PC-3 (cell line): Measurements from ENCODE around the gene C10orf71. TPM values are rescaled to one million over a fixed set of nuclear protein-coding genes. Genes with fewer than 3 reads are reported as not detected.

Experiments used
- ATAC-seq: fragments of 200-7000 bp; cut with Tn5 transposase; 2 replicates; pipeline ENCODE4 v1.9.1; 2020; ENCODE audit warnings: mild to moderate bottlenecking, moderate library complexity
- BruUV-seq: library from RNA; stranded (reverse); fragments of 400-500 nt; replicated peaks from 2 replicates; lab custom pipeline; 2021; lab: Mats Ljungman, UMichigan
- CTCF ChIA-PET: fragments of 300-600 bp; sonication (Branson Sonifier 250); formaldehyde crosslinking; loops from one replicate; lab custom pipeline; 2022; ENCODE audit warnings: antibody characterized with exemption; lab: Charles Lee
- POLR2A ChIA-PET: fragments of 300-600 bp; sonication (Branson Sonifier 250); formaldehyde crosslinking; loops from one replicate; lab custom pipeline; 2022; ENCODE audit warnings: antibody characterized with exemption; ENCODE audit not compliant: unreplicated experiment; lab: Charles Lee
- DNase-seq: peaks from one replicate; pipeline ENCODE4 v3.0.0-alpha.2; 2015
- H2AFZ ChIP-seq: fragments of 300-600 bp; sonication (generic); 2 replicates; pipeline ENCODE4 v1.6.0; 2016; ENCODE audit warnings: antibody characterized with exemption, low read length
- H3F3A ChIP-seq: fragments of 300-600 bp; sonication (generic); one replicate; pipeline ENCODE4 v1.6.0; 2017; ENCODE audit warnings: antibody characterized with exemption, low read length, control low read depth, mild to moderate bottlenecking; ENCODE audit not compliant: unreplicated experiment
- H3K27ac ChIP-seq: fragments of 300-600 bp; sonication (generic); 2 replicates; pipeline ENCODE4 v1.5.1; 2016; ENCODE audit warnings: mild to moderate bottlenecking, low read length
- H3K27me3 ChIP-seq: fragments of 300-600 bp; sonication (generic); 2 replicates; pipeline ENCODE4 v1.6.1; 2016; ENCODE audit warnings: low read length, mixed read lengths
- H3K36me3 ChIP-seq: fragments of 300-600 bp; sonication (generic); 2 replicates; pipeline ENCODE4 v1.6.1; 2016; ENCODE audit warnings: low read depth, mixed run types, low read length, mixed read lengths
- H3K4me1 ChIP-seq: fragments of 300-600 bp; sonication (generic); 2 replicates; pipeline ENCODE4 v1.5.1; 2016; ENCODE audit warnings: low read length; ENCODE audit not compliant: insufficient read depth
- H3K4me2 ChIP-seq: fragments of 300-600 bp; sonication (generic); 2 replicates; pipeline ENCODE4 v1.6.0; 2016; ENCODE audit warnings: low read length
- H3K4me3 ChIP-seq: fragments of 300-600 bp; sonication (generic); 2 replicates; pipeline ENCODE4 v1.5.1; 2016; ENCODE audit warnings: mild to moderate bottlenecking, low read length, mixed read lengths
- H3K79me2 ChIP-seq: fragments of 300-600 bp; sonication (generic); 2 replicates; pipeline ENCODE4 v1.6.1; 2017; ENCODE audit warnings: low read length, mixed read lengths
- H3K9ac ChIP-seq: fragments of 300-600 bp; sonication (generic); 2 replicates; pipeline ENCODE4 v1.6.0; 2016; ENCODE audit warnings: mild to moderate bottlenecking, low read length
- H3K9me2 ChIP-seq: fragments of 300-600 bp; sonication (generic); replicated peaks from 2 replicates; pipeline ENCODE4 v1.6.1; 2016; ENCODE audit warnings: mixed run types, low read length, mixed read lengths
- H3K9me3 ChIP-seq: fragments of 300-600 bp; sonication (generic); 2 replicates; pipeline ENCODE4 v1.6.1; 2016; ENCODE audit warnings: low read length, mixed read lengths
- H4K20me1 ChIP-seq: fragments of 300-600 bp; sonication (generic); 2 replicates; pipeline ENCODE4 v1.6.1; 2016; ENCODE audit warnings: low read length, mixed read lengths
- CTCF ChIP-seq: fragments of 300-600 bp; sonication (generic); conservative IDR thresholded peaks from 2 replicates; pipeline ENCODE4 v1.5.1; 2017; ENCODE audit warnings: antibody characterized with exemption, low read depth, mild to moderate bottlenecking, low read length
- EZH2 ChIP-seq: fragments of 300-600 bp; sonication (generic); IDR thresholded peaks from one replicate; pipeline ENCODE4 v1.6.1; 2017; ENCODE audit warnings: antibody characterized with exemption, mild to moderate bottlenecking, low read length; ENCODE audit not compliant: unreplicated experiment
- EZH2phosphoT487 ChIP-seq: fragments of 300-600 bp; sonication (generic); IDR thresholded peaks from 2 replicates; pipeline ENCODE4 v1.6.1; 2018; ENCODE audit warnings: mild to moderate bottlenecking, antibody characterized with exemption, low read length, borderline replicate concordance
- intact Hi-C: fragments of 100-400 bp; cut with micrococcal nuclease; formaldehyde crosslinking; loops from 2 replicates; pipeline ENCODE4 v1.9.0; 2023
- total RNA-seq: library from RNA; depleted of rRNA; stranded (reverse); fragments of >200 nt; gene quantifications from 2 replicates; pipeline ENCODE4 v1.2.3, GENCODE V29; 2014

The C10orf71 gene
- total RNA-seq, 1 experiment from 2014 or later, result not detected

- Histone ChIP-seq H3F3A (no peaks in the 10 kb centered on the region), H3K9me2 (no peaks in the 10 kb centered on the region), H3K27me3 (peaks cover 68% of the 10 kb centered on the region), H3K4me2 (no peak overlapping the region), H4K20me1 (no peaks in the 10 kb centered on the region), H3K9ac (no peak overlapping the region), H3K36me3 (no peaks in the 10 kb centered on the region), H3K9me3 (no peaks in the 10 kb centered on the region), H3K4me3 (no peak overlapping the region), H3K27ac (no peak overlapping the region), H3K4me1 (no peaks in the 10 kb centered on the region), H3K79me2 (no peaks in the 10 kb centered on the region), H2AFZ (no peak overlapping the region)
- CTCF ChIA-PET, result no interaction called here
- no TSS peak for BruUV-seq
- ATAC-seq (no peak), DNase-seq (no peak)
- TF ChIP-seq EZH2phosphoT487, result no peak
- TF ChIP-seq EZH2, result no peak
- TF ChIP-seq CTCF, result no peak
- intact Hi-C loops, result no loop called here
- POLR2A ChIA-PET, result no interaction called here
Observed at GRCh38 chr10:49333192-49333591, 34.2 kb downstream of the C10orf71 start.

- H3K9ac ChIP-seq, result no peak overlapping the region
- H2AFZ ChIP-seq, result no peak overlapping the region
- H4K20me1 ChIP-seq, result no peaks in the 10 kb centered on the region
- no TSS peak for BruUV-seq
- H3K9me2 ChIP-seq, result no peaks in the 10 kb centered on the region
- no peak overlapping the region for H3K27ac ChIP-seq
- no peaks in the 10 kb centered on the region for H3F3A ChIP-seq
- TF ChIP-seq CTCF, result no peak
- TF ChIP-seq EZH2phosphoT487, result no peak
- TF ChIP-seq EZH2, result no peak
- DNase-seq (no peak), ATAC-seq (no peak)
- no peak overlapping the region for H3K4me3 ChIP-seq
- H3K4me1 ChIP-seq, result no peaks in the 10 kb centered on the region
- no peak overlapping the region for H3K4me2 ChIP-seq
- CTCF ChIA-PET, result no interaction called here
- POLR2A ChIA-PET, result no interaction called here
- no peaks in the 10 kb centered on the region for H3K79me2 ChIP-seq
- intact Hi-C loops, result no loop called here
- no peaks in the 10 kb centered on the region for H3K36me3 ChIP-seq
- peaks cover 61% of the 10 kb centered on the region for H3K27me3 ChIP-seq
- H3K9me3 ChIP-seq, result no peaks in the 10 kb centered on the region
Observed at GRCh38 chr10:49334964-49335363, 36.0 kb downstream of the C10orf71 start.

- Histone ChIP-seq H3K4me1 (no peaks in the 10 kb centered on the region), H3K79me2 (no peaks in the 10 kb centered on the region), H3K36me3 (no peaks in the 10 kb centered on the region), H3K27ac (no peak overlapping the region), H3F3A (no peaks in the 10 kb centered on the region), H2AFZ (no peak overlapping the region), H3K4me2 (no peak overlapping the region), H3K9me2 (no peaks in the 10 kb centered on the region), H3K27me3 (peaks cover 57% of the 10 kb centered on the region), H3K9me3 (no peaks in the 10 kb centered on the region), H3K9ac (no peak overlapping the region), H3K4me3 (no peak overlapping the region), H4K20me1 (no peaks in the 10 kb centered on the region)
- no TSS peak for BruUV-seq
- ChIA-PET POLR2A (no interaction called here), CTCF (no interaction called here)
- no peak for DNase-seq
- no peak for ATAC-seq
- TF ChIP-seq EZH2 (no peak), CTCF (no peak), EZH2phosphoT487 (no peak)
- intact Hi-C loops, result no loop called here
Observed at GRCh38 chr10:49335364-49335972, 36.5 kb downstream of the C10orf71 start.
